ENCODE results near the gene PIGN. TPM values are rescaled to one million over a fixed set of nuclear protein-coding genes. Genes with fewer than 3 reads are reported as not detected.
A peak's percentile ranks its signal among the peaks of the same experiment; 100 is the strongest.

Gene PIGN
- total RNA-seq, 3 donors from 2014 or later (not counting 1 experiment from before 2014, with no cell fraction given), result 12.2 to 21.7 (median 20.1) TPM

DNA sequence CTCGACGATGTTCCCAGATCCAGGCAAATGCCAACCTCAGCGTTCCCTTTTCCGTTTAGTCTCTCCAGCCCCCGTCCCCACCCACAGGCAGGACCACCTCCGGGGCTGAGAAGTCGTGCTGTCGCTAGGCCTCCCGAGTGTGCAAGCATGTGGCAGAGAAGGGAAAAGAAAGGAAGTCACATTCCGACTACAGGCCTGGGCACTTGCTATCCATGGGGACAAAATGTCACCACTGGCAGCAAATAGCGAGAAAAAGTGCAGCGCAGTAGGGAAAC lies 420 bp downstream of the PIGN start:
- H3K36me3 ChIP-seq (ENCODE audit: control insufficient read depth, insufficient read depth, low read length), result no peaks in the 10 kb centered on the region
- WGBS (ENCODE audit: insufficient coverage), result 0% methylated on average over 12 of the region's 12 CpGs
- intact Hi-C loops (cut with micrococcal nuclease), result loop anchor here (2.0 to 10.0 kb wide), 2 partner anchors 340 to 528 kb away; partner anchors contain the start of gene PHLPP1
- no peaks in the 10 kb centered on the region for H3K9me3 ChIP-seq (ENCODE audit: control insufficient read depth, insufficient read depth, low read length)
- peaks cover 55 to 56% of the 10 kb centered on the region in 2 donors for H3K4me1 Mint-ChIP-seq
- H3K4me3 ChIP-seq (ENCODE audit: low read length), result peak overlapping the region; percentile 95
- H3K36me3 Mint-ChIP-seq, result peaks cover 6% of the 10 kb centered on the region
- peak overlapping the region; percentile 96 to 98 for H3K27ac Mint-ChIP-seq
- ATAC-seq (no peak), DNase-seq (no peak)
- peaks cover 20% of the 10 kb centered on the region for H3K4me1 ChIP-seq (ENCODE audit: control insufficient read depth, insufficient read depth, low read length)
- peak overlapping the region; percentile 100 for H3K4me3 Mint-ChIP-seq
- H3K9me3 Mint-ChIP-seq, result no peaks in the 10 kb centered on the region
- TF ChIP-seq, protein P1, sequence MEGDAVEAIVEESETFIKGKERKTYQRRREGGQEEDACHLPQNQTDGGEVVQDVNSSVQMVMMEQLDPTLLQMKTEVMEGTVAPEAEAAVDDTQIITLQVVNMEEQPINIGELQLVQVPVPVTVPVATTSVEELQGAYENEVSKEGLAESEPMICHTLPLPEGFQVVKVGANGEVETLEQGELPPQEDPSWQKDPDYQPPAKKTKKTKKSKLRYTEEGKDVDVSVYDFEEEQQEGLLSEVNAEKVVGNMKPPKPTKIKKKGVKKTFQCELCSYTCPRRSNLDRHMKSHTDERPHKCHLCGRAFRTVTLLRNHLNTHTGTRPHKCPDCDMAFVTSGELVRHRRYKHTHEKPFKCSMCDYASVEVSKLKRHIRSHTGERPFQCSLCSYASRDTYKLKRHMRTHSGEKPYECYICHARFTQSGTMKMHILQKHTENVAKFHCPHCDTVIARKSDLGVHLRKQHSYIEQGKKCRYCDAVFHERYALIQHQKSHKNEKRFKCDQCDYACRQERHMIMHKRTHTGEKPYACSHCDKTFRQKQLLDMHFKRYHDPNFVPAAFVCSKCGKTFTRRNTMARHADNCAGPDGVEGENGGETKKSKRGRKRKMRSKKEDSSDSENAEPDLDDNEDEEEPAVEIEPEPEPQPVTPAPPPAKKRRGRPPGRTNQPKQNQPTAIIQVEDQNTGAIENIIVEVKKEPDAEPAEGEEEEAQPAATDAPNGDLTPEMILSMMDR (IDR thresholded peaks at IDR 0.05), result no peak
- no peaks in the 10 kb centered on the region for H3K27me3 Mint-ChIP-seq (ENCODE audit: low read depth in 2 of 2)
- H3K27ac ChIP-seq (ENCODE audit: low read length), result peak overlapping the region; percentile 74
- no peaks in the 10 kb centered on the region for H3K27me3 ChIP-seq (ENCODE audit: control insufficient read depth, insufficient read depth, low read length)

DNA sequence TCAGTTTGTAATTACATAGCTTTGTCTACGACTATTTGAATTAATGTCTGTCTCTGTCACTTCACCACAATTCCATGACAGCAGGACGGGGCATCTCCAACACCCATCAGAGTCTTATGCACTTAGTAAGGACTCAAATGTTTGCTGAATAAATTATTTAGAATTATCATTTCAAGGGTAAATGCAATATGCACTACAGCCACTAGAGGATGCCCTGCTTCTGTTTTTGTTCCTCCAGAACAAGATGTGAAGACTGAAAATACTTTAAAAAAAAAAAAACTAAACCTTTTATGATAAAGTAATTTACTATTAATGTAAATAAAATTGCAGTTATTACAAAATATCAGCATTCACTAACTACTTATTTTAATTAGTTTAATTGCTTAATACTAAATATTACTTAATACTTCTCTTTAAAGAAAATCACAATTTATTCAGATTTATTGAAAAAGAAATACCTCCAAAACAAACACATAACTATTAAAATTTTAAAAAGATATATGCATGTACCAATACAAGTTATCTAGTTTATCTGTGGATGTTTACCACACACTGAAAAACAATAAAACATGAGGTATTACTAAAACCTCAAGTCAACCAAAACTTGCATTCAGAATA lies 3.2 kb downstream of the PIGN start:
- Mint-ChIP-seq H3K4me3 (no peak overlapping the region), H3K9me3 (no peaks in the 10 kb centered on the region), H3K27me3 (ENCODE audit: low read depth in 2 of 2) (no peaks in the 10 kb centered on the region), H3K4me1 (peaks cover 28 to 29% of the 10 kb centered on the region in 2 donors), H3K36me3 (peaks cover 6% of the 10 kb centered on the region), H3K27ac (no peak overlapping the region)
- Histone ChIP-seq H3K4me3 (ENCODE audit: low read length) (no peak overlapping the region), H3K27me3 (ENCODE audit: control insufficient read depth, insufficient read depth, low read length) (no peaks in the 10 kb centered on the region), H3K9me3 (ENCODE audit: control insufficient read depth, insufficient read depth, low read length) (no peaks in the 10 kb centered on the region), H3K4me1 (ENCODE audit: control insufficient read depth, insufficient read depth, low read length) (peaks cover 16% of the 10 kb centered on the region), H3K27ac (ENCODE audit: low read length) (no peak overlapping the region), H3K36me3 (ENCODE audit: control insufficient read depth, insufficient read depth, low read length) (no peaks in the 10 kb centered on the region)
- peak in 1 of 2 donors; percentile 80 for DNase-seq
- WGBS (ENCODE audit: insufficient coverage), result 8% methylated on average over 2 of the region's 2 CpGs
- intact Hi-C loops (cut with micrococcal nuclease), result loop anchor here (1.0 to 10.0 kb wide), 3 partner anchors 66 to 531 kb away; partner anchors contain the start of gene PHLPP1
- TF ChIP-seq, protein P1 (IDR thresholded peaks at IDR 0.05), result peak; percentile 99
- no peak for ATAC-seq

DNA sequence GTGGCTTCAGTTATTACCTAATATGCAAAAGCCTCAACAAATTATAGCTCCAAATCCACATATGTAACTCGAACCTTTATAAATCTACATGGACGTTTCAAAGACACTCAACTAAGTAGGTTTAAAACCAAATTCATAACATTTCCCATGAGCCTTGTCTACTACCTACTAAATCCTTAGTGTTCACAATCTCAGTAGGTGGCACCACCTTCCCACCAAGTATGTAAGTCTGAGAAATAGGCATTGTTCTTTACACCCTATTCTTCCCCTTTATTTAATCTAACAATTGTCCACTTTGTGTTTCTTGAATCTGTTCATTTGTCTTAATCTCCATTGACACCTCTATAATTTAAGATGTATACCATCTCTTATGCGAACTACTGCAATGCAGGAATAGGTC lies 4.6 kb downstream of the PIGN start:
- Histone ChIP-seq H3K9me3 (ENCODE audit: control insufficient read depth, insufficient read depth, low read length) (no peaks in the 10 kb centered on the region), H3K27me3 (ENCODE audit: control insufficient read depth, insufficient read depth, low read length) (no peaks in the 10 kb centered on the region), H3K36me3 (ENCODE audit: control insufficient read depth, insufficient read depth, low read length) (no peaks in the 10 kb centered on the region), H3K4me1 (ENCODE audit: control insufficient read depth, insufficient read depth, low read length) (peaks cover 8% of the 10 kb centered on the region), H3K4me3 (ENCODE audit: low read length) (no peak overlapping the region), H3K27ac (ENCODE audit: low read length) (no peak overlapping the region)
- H3K27me3 Mint-ChIP-seq (ENCODE audit: low read depth in 2 of 2), result no peaks in the 10 kb centered on the region
- intact Hi-C loops (cut with micrococcal nuclease), result loop anchor here (2.0 to 10.0 kb wide), 2 partner anchors 403 to 533 kb away; partner anchors contain the start of gene PHLPP1
- H3K9me3 Mint-ChIP-seq, result no peaks in the 10 kb centered on the region
- H3K27ac Mint-ChIP-seq, result no peak overlapping the region
- peaks cover 4% of the 10 kb centered on the region for H3K36me3 Mint-ChIP-seq
- ATAC-seq (no peak), DNase-seq (no peak)
- no peak overlapping the region for H3K4me3 Mint-ChIP-seq
- TF ChIP-seq, protein P1 (IDR thresholded peaks at IDR 0.05), result no peak
- H3K4me1 Mint-ChIP-seq, result peaks cover 14 to 16% of the 10 kb centered on the region in 2 donors
- WGBS (ENCODE audit: insufficient coverage), result 93% methylated on average over 3 of the region's 3 CpGs

DNA sequence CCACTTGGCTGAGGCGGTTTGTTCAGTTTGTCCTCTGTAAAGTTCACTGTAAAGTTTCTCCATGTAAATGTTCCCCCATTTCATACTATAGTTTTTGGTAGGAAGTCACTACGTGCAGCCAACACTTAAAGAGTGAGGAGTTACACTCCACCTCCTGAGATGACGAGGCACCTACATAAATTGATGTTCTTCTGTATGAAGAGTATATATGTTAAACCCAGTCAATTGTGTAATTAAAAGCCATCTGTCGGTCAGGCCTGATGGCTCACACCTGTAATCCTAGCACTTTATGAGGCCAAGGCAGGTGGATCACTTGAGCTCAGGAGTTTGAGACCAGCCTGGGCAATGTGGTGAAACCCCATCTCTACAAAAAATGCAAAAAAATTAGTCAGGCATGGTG lies 7.6 kb downstream of the PIGN start:
- H3K27me3 Mint-ChIP-seq (ENCODE audit: low read depth in 2 of 2), result no peaks in the 10 kb centered on the region
- intact Hi-C loops (cut with micrococcal nuclease), result no loop called here
- H3K36me3 Mint-ChIP-seq, result no peaks in the 10 kb centered on the region
- no peaks in the 10 kb centered on the region for H3K27me3 ChIP-seq (ENCODE audit: control insufficient read depth, insufficient read depth, low read length)
- no peak overlapping the region for H3K27ac ChIP-seq (ENCODE audit: low read length)
- peaks cover 4 to 5% of the 10 kb centered on the region in 2 donors for H3K4me1 Mint-ChIP-seq
- TF ChIP-seq, protein P1 (IDR thresholded peaks at IDR 0.05), result no peak
- H3K4me1 ChIP-seq (ENCODE audit: control insufficient read depth, insufficient read depth, low read length), result no peaks in the 10 kb centered on the region
- H3K4me3 Mint-ChIP-seq, result no peak overlapping the region
- H3K9me3 ChIP-seq (ENCODE audit: control insufficient read depth, insufficient read depth, low read length), result no peaks in the 10 kb centered on the region
- no peak overlapping the region for H3K4me3 ChIP-seq (ENCODE audit: low read length)
- no peak overlapping the region for H3K27ac Mint-ChIP-seq
- DNase-seq (no peak), ATAC-seq (no peak)
- no peaks in the 10 kb centered on the region for H3K9me3 Mint-ChIP-seq
- 83% methylated on average over 3 of the region's 4 CpGs for WGBS (ENCODE audit: insufficient coverage)
- H3K36me3 ChIP-seq (ENCODE audit: control insufficient read depth, insufficient read depth, low read length), result no peaks in the 10 kb centered on the region
